Liver (tissue), 3 donors: ENCODE measurements around the gene HACD2.

Source experiments
- SP1 ChIP-seq: IDR thresholded peaks from 2 replicates; pipeline ENCODE4 v1.6.1; 2018; ENCODE audit warnings: antibody characterized with exemption, mild to moderate bottlenecking
- TF ChIP-seq, protein P1 (sequence below): fragments of 150-350 bp; IDR thresholded peaks from 2 replicates; pipeline ENCODE4 v1.5.1; 2017; ENCODE audit warnings: improper control_type of control experiment, low read depth, low read length; ENCODE audit not compliant: missing input control
- TF ChIP-seq, protein P2 (sequence below): IDR thresholded peaks from 2 replicates; pipeline ENCODE4 v1.6.1; 2016; ENCODE audit warnings: antibody characterized with exemption
- TF ChIP-seq, protein P3 (sequence below): IDR thresholded peaks from 2 replicates; pipeline ENCODE4 v1.6.1; 2016; ENCODE audit warnings: antibody characterized with exemption, mild to moderate bottlenecking
- donor health status: healthy.
- donor health status: healthy.

DNA sequence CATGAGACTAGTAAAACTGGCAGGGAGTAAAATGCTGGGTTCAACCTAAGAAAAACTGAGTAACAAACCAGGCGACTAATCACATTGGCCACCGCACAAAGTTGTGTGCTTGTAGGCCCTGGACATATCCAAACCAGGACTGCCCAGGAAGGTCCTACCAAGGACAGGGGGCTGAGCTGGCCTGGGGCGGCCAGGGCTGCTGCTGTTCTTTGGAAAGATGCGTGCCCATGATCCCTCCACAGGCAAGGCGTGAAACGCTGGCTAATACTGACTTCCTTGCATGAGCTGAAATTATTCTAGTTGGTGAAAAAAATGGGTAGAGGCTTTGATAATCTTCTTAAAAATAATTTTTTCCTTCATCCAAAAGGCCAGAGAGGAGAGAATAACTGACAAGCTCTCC, 79.0 kb downstream of the HACD2 start:
- TF ChIP-seq, protein P1, sequence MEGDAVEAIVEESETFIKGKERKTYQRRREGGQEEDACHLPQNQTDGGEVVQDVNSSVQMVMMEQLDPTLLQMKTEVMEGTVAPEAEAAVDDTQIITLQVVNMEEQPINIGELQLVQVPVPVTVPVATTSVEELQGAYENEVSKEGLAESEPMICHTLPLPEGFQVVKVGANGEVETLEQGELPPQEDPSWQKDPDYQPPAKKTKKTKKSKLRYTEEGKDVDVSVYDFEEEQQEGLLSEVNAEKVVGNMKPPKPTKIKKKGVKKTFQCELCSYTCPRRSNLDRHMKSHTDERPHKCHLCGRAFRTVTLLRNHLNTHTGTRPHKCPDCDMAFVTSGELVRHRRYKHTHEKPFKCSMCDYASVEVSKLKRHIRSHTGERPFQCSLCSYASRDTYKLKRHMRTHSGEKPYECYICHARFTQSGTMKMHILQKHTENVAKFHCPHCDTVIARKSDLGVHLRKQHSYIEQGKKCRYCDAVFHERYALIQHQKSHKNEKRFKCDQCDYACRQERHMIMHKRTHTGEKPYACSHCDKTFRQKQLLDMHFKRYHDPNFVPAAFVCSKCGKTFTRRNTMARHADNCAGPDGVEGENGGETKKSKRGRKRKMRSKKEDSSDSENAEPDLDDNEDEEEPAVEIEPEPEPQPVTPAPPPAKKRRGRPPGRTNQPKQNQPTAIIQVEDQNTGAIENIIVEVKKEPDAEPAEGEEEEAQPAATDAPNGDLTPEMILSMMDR, result no peak
- TF ChIP-seq, protein P2, sequence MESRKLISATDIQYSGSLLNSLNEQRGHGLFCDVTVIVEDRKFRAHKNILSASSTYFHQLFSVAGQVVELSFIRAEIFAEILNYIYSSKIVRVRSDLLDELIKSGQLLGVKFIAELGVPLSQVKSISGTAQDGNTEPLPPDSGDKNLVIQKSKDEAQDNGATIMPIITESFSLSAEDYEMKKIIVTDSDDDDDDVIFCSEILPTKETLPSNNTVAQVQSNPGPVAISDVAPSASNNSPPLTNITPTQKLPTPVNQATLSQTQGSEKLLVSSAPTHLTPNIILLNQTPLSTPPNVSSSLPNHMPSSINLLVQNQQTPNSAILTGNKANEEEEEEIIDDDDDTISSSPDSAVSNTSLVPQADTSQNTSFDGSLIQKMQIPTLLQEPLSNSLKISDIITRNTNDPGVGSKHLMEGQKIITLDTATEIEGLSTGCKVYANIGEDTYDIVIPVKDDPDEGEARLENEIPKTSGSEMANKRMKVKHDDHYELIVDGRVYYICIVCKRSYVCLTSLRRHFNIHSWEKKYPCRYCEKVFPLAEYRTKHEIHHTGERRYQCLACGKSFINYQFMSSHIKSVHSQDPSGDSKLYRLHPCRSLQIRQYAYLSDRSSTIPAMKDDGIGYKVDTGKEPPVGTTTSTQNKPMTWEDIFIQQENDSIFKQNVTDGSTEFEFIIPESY, result no peak
- TF ChIP-seq, protein P3, sequence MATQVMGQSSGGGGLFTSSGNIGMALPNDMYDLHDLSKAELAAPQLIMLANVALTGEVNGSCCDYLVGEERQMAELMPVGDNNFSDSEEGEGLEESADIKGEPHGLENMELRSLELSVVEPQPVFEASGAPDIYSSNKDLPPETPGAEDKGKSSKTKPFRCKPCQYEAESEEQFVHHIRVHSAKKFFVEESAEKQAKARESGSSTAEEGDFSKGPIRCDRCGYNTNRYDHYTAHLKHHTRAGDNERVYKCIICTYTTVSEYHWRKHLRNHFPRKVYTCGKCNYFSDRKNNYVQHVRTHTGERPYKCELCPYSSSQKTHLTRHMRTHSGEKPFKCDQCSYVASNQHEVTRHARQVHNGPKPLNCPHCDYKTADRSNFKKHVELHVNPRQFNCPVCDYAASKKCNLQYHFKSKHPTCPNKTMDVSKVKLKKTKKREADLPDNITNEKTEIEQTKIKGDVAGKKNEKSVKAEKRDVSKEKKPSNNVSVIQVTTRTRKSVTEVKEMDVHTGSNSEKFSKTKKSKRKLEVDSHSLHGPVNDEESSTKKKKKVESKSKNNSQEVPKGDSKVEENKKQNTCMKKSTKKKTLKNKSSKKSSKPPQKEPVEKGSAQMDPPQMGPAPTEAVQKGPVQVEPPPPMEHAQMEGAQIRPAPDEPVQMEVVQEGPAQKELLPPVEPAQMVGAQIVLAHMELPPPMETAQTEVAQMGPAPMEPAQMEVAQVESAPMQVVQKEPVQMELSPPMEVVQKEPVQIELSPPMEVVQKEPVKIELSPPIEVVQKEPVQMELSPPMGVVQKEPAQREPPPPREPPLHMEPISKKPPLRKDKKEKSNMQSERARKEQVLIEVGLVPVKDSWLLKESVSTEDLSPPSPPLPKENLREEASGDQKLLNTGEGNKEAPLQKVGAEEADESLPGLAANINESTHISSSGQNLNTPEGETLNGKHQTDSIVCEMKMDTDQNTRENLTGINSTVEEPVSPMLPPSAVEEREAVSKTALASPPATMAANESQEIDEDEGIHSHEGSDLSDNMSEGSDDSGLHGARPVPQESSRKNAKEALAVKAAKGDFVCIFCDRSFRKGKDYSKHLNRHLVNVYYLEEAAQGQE, result no peak
- no peak for TF ChIP-seq SP1
